Heart left ventricle (tissue), 16 donors: ENCODE measurements around the gene CCNY. TPM values are rescaled to one million over a fixed set of nuclear protein-coding genes. Genes with fewer than 3 reads are reported as not detected.
"Not testable (repeated sequence)": the region's sequence is repeated elsewhere in the genome, so short reads cannot be mapped to it uniquely, and the experiment has no call there.

Experiments used
- ATAC-seq, 4 donors: fragments of 200-7000 bp; cut with Tn5 transposase; one replicate each; pipeline ENCODE4 v1.9.1; 2020 to 2022; ENCODE audit warnings: moderate library complexity in 4 of 4, mild to moderate bottlenecking in 3 of 4, moderate number of reproducible peaks in 1 of 4
- DNase-seq, 5 donors: peaks; one replicate each; pipeline ENCODE4 v3.0.0-alpha.2; 2020
- H3K27ac ChIP-seq, 12 donors: fragments of 200-600 bp; sonication (generic) in 4 of 12; one replicate each; pipeline versions ENCODE4 v1.5.0 to v1.8.0; 2016 to 2022; ENCODE audit warnings: mild to moderate bottlenecking in 2 of 12
- H3K27me3 ChIP-seq, 9 donors: fragments of 200-600 bp; sonication (generic) in 2 of 9; one replicate each; pipeline versions ENCODE4 v1.5.1 to v1.8.0; 2016 to 2022; ENCODE audit warnings: mild to moderate bottlenecking in 3 of 9
- H3K36me3 ChIP-seq, 9 donors: fragments of 200-600 bp; sonication (generic) in 2 of 9; one replicate each; pipeline versions ENCODE4 v1.5.0 to v1.8.0; 2018 to 2022; ENCODE audit warnings: mild to moderate bottlenecking in 2 of 9
- H3K4me1 ChIP-seq, 12 donors: fragments of 200-600 bp; sonication (generic) in 4 of 12; one replicate each; pipeline versions ENCODE4 v1.5.0 to v1.8.0; 2016 to 2022; ENCODE audit warnings: mild to moderate bottlenecking in 3 of 12
- H3K4me3 ChIP-seq, 12 donors: fragments of 200-600 bp; sonication (generic) in 4 of 12; one replicate each; pipeline versions ENCODE4 v1.5.0 to v1.8.0; 2017 to 2022; ENCODE audit warnings: mild to moderate bottlenecking in 9 of 12, moderate library complexity in 4 of 12
- H3K9me3 ChIP-seq, 12 donors: fragments of 200-600 bp; sonication (generic) in 4 of 12; one replicate each; pipeline versions ENCODE4 v1.5.0 to v1.8.0; 2016 to 2022; ENCODE audit warnings: mild to moderate bottlenecking in 1 of 12
- CTCF ChIP-seq, 12 donors: fragments of 200-600 bp; sonication (generic) in 4 of 12; IDR thresholded peaks; one replicate each; pipeline versions ENCODE4 v1.5.0 to v1.8.0; 2018 to 2022; ENCODE audit warnings: antibody characterized with exemption in 12 of 12, mild to moderate bottlenecking in 5 of 12
- POLR2A ChIP-seq, 2 donors: fragments of 450-650 bp; IDR thresholded peaks; one replicate each; pipeline ENCODE4 v1.6.1; 2017; ENCODE audit warnings: antibody characterized with exemption in 2 of 2, mild to moderate bottlenecking in 2 of 2, moderate library complexity in 2 of 2
- WGBS, 4 donors: extraction: QIAGEN DNeasy Blood & Tissue Kit in 2 of 4; methylation state at CpG; one replicate each; pipeline versions ENCODE4 v1.1.5 to v1.1.7; 2013 to 2018; 5-methylcytosine and 5-hydroxymethylcytosine counted together
- intact Hi-C, 10 donors: fragments of 100-400 bp; cut with DNase I; formaldehyde crosslinking; loops; one replicate each; pipeline versions ENCODE4 v1.11.1 to v1.14.2; 2022
- polyA plus RNA-seq, 2 donors: library from polyadenylated mRNA; stranded (reverse); fragments of 200-250 nt; gene quantifications; one replicate each; pipeline ENCODE4 v1.2.3, GENCODE V29; 2013
- total RNA-seq, 9 donors: library from RNA; depleted of rRNA in 2 of 9; stranded (reverse); fragments of >200 nt in 2 of 9; fragmentation: NEBNext Ultra II Directional in 3 of 9; extraction: Animal tissue kit (Norgen Biotek cat#: 25700) in 3 of 9; gene quantifications; one replicate each; pipeline versions ENCODE4 v1.1.0 to v1.2.4, GENCODE V29; 2016 to 2023
- donor health status: ischemic (EF 13 %, LVEDD 7.1; RV severe dilation, severe dysfunction).
- donor health status: healthy with polysubstance abuse.
- donor health status: DM: no; HTN: yes; CAD: no.
- donor health status: DM: no; HTN: no; CAD: no.
- donor health status: ischemic (EF 25% LVEDD 6.9; RV normal size, moderate dysfunction).
- donor health status: ischemic (EF 25% LVEDD 5.7; RV mildly dilated, moderate dysfunction).
- donor health status: healthy.
- donor health status: DM: yes; HTN: yes; CAD: no.
- donor health status: ischemic (EF 35%, LVEDD 5.7; RV mildly dilated, moderate dysfunction).
- donor health status: nonischemic (EF 11% LVEDD 7.7; RV severe dilation, severe dysfunction).
- donor health status: DM: yes; HTN: yes; CAD: no.
- donor health status: PGD.
- donor health status: ischemic (EF 29% LVEDD 5.4; RV normal size, mild dysfunction).
- donor health status: nonischemic (EF 23%, LVEDD 6.1; RV moderate dilation, normal function).

The CCNY gene
- total and polyA plus RNA-seq, 11 donors = 26.4 to 106 (median 80.7) TPM

- no peak for DNase-seq
- H3K36me3 ChIP-seq = peaks cover 0 to 64% (median 43%) of the 10 kb centered on the region in 9 donors
- no peak for ATAC-seq
- WGBS, 4 donors = 92 to 99% (median 96%) methylated on average over 4 of the region's 4 CpGs
- no peaks in the 10 kb centered on the region for H3K27me3 ChIP-seq
- intact Hi-C loops = no loop called here
- no peak for TF ChIP-seq POLR2A (IDR thresholded peaks at IDR 0.05)
- TF ChIP-seq CTCF (IDR thresholded peaks at IDR 0.05) = no peak
- peaks cover 0 to 10% (median 0%) of the 10 kb centered on the region in 12 donors for H3K4me1 ChIP-seq
- peaks cover 0 to 5% (median 0%) of the 10 kb centered on the region in 12 donors for H3K9me3 ChIP-seq
- no peak overlapping the region for H3K27ac ChIP-seq
- no peak overlapping the region for H3K4me3 ChIP-seq
Measured at GRCh38 chr10:35536789-35537188, 200.5 kb downstream of the CCNY start.

- H3K9me3 ChIP-seq, H3K4me3 ChIP-seq, ATAC-seq, DNase-seq, intact Hi-C loops, H3K27me3 ChIP-seq, H3K27ac ChIP-seq, H3K4me1 ChIP-seq: not testable (repeated sequence)
- 96 to 99% (median 98%) methylated on average over 3 of the region's 3 CpGs for WGBS, 4 donors
- peaks cover 0 to 60% (median 40%) of the 10 kb centered on the region in 9 donors for H3K36me3 ChIP-seq
Measured at GRCh38 chr10:35537925-35538324, 201.6 kb downstream of the CCNY start.

- Histone ChIP-seq H3K36me3 (peaks cover 0 to 34% (median 14%) of the 10 kb centered on the region in 9 donors), H3K4me3 (no peak overlapping the region), H3K27ac (no peak overlapping the region), H3K27me3 (no peaks in the 10 kb centered on the region), H3K4me1 (peaks cover 0 to 10% (median 0%) of the 10 kb centered on the region in 12 donors), H3K9me3 (no peaks in the 10 kb centered on the region)
- DNase-seq (no peak), ATAC-seq (no peak)
- no peak for TF ChIP-seq POLR2A (IDR thresholded peaks at IDR 0.05)
- TF ChIP-seq CTCF (IDR thresholded peaks at IDR 0.05) = no peak
- WGBS, 4 donors = 83 to 87% (median 85%) methylated on average over 7 of the region's 7 CpGs
- intact Hi-C loops = loop anchor here in 1 of 10 donors (10.0 kb wide), 1 partner anchor 206 kb away; the partner anchor contains the start of gene CCNY
Measured at GRCh38 chr10:35540296-35541164, 204.2 kb downstream of the CCNY start.

- no peak for DNase-seq
- intact Hi-C loops = loop anchor here in 1 of 10 donors (10.0 kb wide), 1 partner anchor 207 kb away; the partner anchor contains the start of gene CCNY
- Histone ChIP-seq H3K4me1 (peaks cover 0 to 17% (median 5%) of the 10 kb centered on the region in 12 donors), H3K4me3 (no peak overlapping the region), H3K36me3 (peaks cover 0 to 30% (median 10%) of the 10 kb centered on the region in 9 donors), H3K9me3 (no peaks in the 10 kb centered on the region), H3K27me3 (no peaks in the 10 kb centered on the region), H3K27ac (no peak overlapping the region)
- no peak for TF ChIP-seq CTCF (IDR thresholded peaks at IDR 0.05)
- no peak for TF ChIP-seq POLR2A (IDR thresholded peaks at IDR 0.05)
- 94 to 100% (median 97%) methylated on average over 1 of the region's 1 CpG for WGBS, 4 donors
- no peak for ATAC-seq
Measured at GRCh38 chr10:35541720-35542119, 205.4 kb downstream of the CCNY start.
